CD4-positive, alpha-beta T cell treated with Interleukin-17A for 1 hour (primary cell): ENCODE measurements around the gene NFASC.

Source experiments
- DNase-seq: peaks from one replicate; pipeline ENCODE4 v3.0.0-alpha.2; 2020

Gene NFASC

GRCh38 chr1:204930155-204930523 is 59.5 kb downstream of the NFASC start:
- DNase-seq, result no peak

- no peak for DNase-seq
Measured at GRCh38 chr1:204931313-204931712, 60.7 kb downstream of the NFASC start.

- DNase-seq, result no peak
Measured at GRCh38 chr1:204931768-204932572, 61.3 kb downstream of the NFASC start.

GRCh38 chr1:204932573-204932909 is 61.9 kb downstream of the NFASC start:
- no peak for DNase-seq

- DNase-seq, result no peak
Measured at GRCh38 chr1:204935155-204935554, 64.5 kb downstream of the NFASC start.

- DNase-seq, result no peak
Measured at GRCh38 chr1:204936765-204937164, 66.1 kb downstream of the NFASC start.

- no peak for DNase-seq
Measured at GRCh38 chr1:204937901-204938300, 67.2 kb downstream of the NFASC start.

- DNase-seq, result no peak
Measured at GRCh38 chr1:204940591-204940990, 69.9 kb downstream of the NFASC start.

- DNase-seq, result peak; percentile 25
Measured at GRCh38 chr1:204941421-204942338, 71.0 kb downstream of the NFASC start.

GRCh38 chr1:204943495-204943894 is 72.8 kb downstream of the NFASC start:
- DNase-seq, result no peak

GRCh38 chr1:204944662-204945061 is 74.0 kb downstream of the NFASC start:
- DNase-seq, result no peak

- DNase-seq, result no peak
Measured at GRCh38 chr1:204945565-204945977, 74.9 kb downstream of the NFASC start.

- no peak for DNase-seq
Measured at GRCh38 chr1:204946640-204947039, 76.0 kb downstream of the NFASC start.

GRCh38 chr1:204947338-204947737 is 76.7 kb downstream of the NFASC start:
- DNase-seq, result no peak

- no peak for DNase-seq
Measured at GRCh38 chr1:204947747-204948146, 77.1 kb downstream of the NFASC start.

- no peak for DNase-seq
Measured at GRCh38 chr1:204950353-204951001, 79.8 kb downstream of the NFASC start.

- no peak for DNase-seq
Measured at GRCh38 chr1:204958317-204959307, 88.0 kb downstream of the NFASC start.

- DNase-seq, result no peak
Measured at GRCh38 chr1:204959374-204959773, 88.7 kb downstream of the NFASC start.

- DNase-seq, result no peak
Measured at GRCh38 chr1:204959836-204960235, 89.2 kb downstream of the NFASC start.

GRCh38 chr1:204960306-204961125 is 89.9 kb downstream of the NFASC start:
- DNase-seq, result no peak

GRCh38 chr1:204961765-204962419 is 91.2 kb downstream of the NFASC start:
- no peak for DNase-seq
